HUES48 (cell line): ENCODE measurements around the gene CSTPP1.

Experiments
- H3K27ac ChIP-seq: one replicate; pipeline ENCODE4 v1.7.0; 2013; ENCODE audit warnings: low read depth, low read length, inconsistent platforms
- H3K27me3 ChIP-seq: 2 replicates; pipeline ENCODE4 v1.6.1; 2013; ENCODE audit warnings: mild to moderate bottlenecking, low read length; ENCODE audit not compliant: control insufficient read depth, insufficient read depth
- H3K36me3 ChIP-seq: 2 replicates; pipeline ENCODE4 v1.6.1; 2013; ENCODE audit warnings: low read length; ENCODE audit not compliant: control insufficient read depth, insufficient read depth
- H3K4me1 ChIP-seq: 2 replicates; pipeline ENCODE4 v1.6.1; 2013; ENCODE audit warnings: mild to moderate bottlenecking, low read length; ENCODE audit not compliant: control insufficient read depth, insufficient read depth
- H3K4me3 ChIP-seq: 2 replicates; pipeline ENCODE4 v1.5.1; 2013; ENCODE audit warnings: mild to moderate bottlenecking, low read depth, low read length
- H3K9ac ChIP-seq: 2 replicates; pipeline ENCODE4 v1.6.1; 2013; ENCODE audit warnings: mild to moderate bottlenecking, low read depth, low read length, moderate library complexity
- H3K9me3 ChIP-seq: 2 replicates; pipeline ENCODE4 v1.6.1; 2013; ENCODE audit warnings: low read length; ENCODE audit not compliant: control insufficient read depth, insufficient read depth

CSTPP1 gene

DNA sequence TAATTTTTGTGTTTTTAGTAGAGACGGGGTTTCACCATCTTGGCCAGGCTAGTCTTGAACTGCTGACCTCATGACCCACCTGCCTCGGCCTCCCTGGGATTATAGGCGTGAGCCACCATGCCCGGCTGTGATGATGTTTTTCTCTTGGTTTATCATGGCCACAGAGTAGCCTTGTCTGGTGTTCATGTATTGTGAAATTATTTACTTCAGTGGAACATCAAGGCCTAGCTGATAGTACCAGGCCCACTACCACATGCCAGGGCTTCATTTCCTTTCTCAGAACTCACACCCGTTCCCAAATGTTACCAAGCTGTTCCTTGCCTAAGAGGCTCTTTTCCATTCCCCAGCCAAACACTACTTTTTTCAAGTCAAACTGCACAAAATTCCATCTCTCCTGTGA lies 272.1 kb downstream of the CSTPP1 start:
- no peaks in the 10 kb centered on the region for H3K27me3 ChIP-seq
- no peak overlapping the region for H3K9ac ChIP-seq
- no peaks in the 10 kb centered on the region for H3K9me3 ChIP-seq
- H3K27ac ChIP-seq, result no peak overlapping the region
- H3K4me1 ChIP-seq, result peaks cover 9% of the 10 kb centered on the region
- no peaks in the 10 kb centered on the region for H3K36me3 ChIP-seq
- H3K4me3 ChIP-seq, result no peak overlapping the region
